HS-5 (cell line): Measurements from ENCODE around the gene SORCS1.

ENCODE experiments used
- DNase-seq: peaks from one replicate; pipeline ENCODE4 v3.0.0-alpha.2; 2012; ENCODE audit warnings: low read depth

Gene SORCS1

DNA sequence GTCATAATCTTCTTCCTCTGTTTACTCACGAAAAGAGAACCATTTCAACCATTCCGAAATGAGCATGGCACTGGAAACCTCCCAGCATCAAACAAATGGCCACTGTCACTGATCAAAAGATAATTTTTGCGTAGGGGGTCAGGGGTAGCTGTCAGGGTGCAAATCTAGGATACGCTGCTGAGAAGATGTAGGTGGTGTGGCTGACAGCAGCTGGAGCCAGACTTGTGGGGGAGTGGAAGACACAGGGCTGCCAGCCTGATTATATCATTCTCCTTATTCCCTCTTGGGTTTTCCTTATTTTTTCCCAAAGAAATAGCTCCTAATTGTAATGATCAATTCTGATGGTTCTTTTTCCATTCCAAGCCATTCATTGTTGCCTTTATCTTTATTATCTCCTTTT, 266.1 kb downstream of the SORCS1 start:
- DNase-seq: no peak

DNA sequence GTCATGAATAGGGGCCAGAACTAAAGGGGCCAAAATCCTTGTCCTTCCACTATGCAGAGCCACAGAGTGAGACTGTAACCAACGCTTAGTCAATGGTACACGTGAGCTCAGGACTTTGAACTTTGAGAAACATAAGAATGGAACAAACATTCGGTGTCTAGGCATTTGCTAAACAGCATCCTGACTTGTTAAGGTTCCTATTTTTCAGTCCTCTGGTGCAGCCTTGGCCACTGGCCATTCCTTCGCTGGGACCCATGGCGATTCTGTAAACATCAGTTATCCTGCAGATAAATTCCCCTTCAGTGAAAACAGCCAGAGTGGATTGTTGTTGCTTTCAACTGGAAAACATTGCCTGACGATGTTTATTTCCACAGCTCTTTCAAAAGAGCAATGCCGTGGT, 266.8 kb downstream of the SORCS1 start:
- no peak for DNase-seq

DNA sequence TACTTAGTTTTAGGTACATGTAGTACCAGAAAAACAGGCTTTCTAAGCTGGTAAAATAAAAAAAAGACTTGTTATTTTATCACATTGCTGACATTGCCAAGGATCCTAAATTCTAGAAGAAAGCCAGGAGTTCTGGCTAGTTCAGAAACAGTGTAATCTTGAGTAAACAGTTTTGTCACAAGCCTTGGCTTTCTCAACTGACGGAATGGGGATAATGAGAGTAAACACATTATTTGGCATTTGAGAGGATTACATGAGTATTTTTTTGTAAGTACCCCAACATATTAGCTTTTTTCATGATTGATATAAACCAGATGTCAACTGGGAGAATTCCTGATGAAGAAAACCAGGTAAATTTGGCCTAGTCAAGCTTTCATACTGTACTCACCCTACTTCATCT, 269.8 kb downstream of the SORCS1 start:
- no peak for DNase-seq

DNA sequence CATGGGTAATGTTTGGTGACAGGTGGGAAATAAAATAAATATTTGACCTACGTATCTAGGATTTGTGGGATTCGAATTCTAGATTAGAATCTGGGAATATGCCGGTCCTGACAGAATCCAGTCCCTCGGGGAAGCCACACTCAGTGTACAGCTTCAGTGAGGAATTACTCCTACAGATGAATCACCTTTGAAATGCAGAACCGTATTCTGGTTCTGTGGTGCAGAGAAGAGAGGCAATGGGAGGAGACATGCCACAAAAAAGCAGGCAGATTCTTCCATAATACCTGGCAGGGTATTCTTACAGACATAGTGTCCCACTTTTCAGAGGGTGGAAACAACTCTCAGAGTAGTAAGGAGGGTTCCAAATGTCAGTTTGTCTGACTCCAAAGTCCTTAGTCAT, 286.9 kb downstream of the SORCS1 start:
- DNase-seq: no peak

DNA sequence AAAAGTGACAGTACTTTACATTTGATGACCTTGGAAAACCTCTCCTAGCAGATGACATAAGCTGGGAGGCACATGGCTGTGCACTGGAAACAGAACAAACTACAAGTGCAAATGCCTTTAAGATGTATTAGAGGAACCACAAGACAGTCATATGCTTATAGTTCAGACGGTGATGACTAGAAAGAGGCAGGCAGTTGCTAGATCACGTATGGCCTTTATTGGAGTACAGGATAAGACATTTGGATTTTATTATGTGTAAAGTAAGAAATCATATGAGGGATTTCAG, 290.0 kb downstream of the SORCS1 start:
- DNase-seq: no peak

DNA sequence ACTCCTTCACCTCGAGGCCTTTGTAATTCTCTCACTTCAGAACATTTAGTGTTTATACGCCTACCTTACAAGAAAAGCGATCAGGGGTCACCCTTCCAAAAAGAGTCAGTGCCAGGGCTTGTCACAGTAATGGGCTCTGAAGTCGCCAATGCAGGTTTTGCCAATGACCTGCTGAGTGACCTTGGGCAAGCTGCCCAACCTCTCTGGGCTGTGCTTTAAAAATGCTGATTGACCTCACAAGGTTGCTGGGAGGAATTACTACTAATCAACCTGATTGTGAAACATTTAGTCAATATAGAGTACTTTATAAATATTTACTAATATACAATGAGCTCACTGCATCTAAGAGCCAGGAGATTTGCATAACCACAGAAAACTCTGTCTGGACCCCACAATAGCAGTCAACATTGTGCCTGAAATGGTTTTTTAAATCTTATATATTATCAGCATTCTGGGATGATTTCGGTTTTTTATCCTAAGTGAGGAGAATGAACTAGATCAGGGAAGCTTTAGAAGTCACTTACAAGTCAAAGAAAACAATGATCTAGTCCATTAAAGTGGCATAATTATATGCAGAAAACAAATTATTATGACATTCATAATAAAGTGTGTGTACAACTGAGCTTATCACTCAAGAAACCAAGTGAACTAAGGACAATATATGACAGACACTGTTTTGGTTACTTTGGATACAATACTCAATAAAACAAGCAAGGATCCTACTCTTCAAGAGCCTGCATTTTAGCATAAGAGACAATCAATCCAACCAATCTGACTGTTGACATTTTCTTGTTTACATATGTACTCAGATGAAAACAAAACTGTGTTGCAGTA, 290.5 kb downstream of the SORCS1 start:
- no peak for DNase-seq

DNA sequence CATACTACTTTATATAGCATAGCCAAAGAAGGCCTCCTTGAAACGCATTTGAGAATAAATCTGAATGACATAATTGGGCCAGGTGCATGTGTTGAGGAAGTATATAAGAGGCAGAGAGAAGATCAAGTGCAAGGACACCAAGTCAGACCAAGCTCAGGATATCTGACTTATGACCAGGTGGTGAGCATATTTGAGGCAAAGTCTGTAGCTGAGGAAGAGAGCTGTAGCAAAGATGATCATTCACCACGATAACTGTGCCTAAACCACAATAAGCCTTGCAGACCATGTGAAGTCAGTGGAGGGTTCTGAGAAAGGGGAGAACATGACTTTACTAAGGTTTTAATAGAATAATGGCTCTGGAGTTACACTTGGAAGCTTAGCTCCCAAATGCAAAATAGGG, 292.3 kb downstream of the SORCS1 start:
- DNase-seq: no peak

DNA sequence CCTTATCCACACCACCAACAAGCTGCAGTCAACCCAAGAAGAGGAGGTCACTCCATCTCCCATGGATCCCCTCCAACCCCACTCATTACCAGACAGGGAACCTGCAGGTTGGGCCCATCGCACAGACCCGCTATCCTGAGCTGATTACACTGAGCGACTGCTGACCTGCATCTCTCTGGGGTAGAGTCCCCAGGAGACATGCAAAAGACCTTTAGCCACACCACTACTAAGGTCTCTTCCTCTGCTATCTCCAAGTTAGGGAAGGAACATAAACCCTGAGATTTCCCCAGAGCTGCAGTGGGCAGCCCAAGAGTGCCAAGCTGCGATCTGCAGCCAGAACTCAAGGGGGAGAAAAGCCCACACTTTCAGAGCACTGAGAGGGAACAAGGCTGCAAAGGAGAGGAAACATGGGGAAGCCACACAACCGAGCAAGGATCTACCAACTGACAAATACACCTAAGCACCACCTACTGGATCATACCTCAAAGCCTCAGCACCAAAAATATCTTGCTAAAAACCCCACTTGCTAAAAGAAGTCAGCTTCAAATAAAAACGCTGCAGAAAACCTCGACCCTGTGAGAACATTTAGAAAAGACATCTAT, 298.2 kb downstream of the SORCS1 start:
- no peak for DNase-seq

DNA sequence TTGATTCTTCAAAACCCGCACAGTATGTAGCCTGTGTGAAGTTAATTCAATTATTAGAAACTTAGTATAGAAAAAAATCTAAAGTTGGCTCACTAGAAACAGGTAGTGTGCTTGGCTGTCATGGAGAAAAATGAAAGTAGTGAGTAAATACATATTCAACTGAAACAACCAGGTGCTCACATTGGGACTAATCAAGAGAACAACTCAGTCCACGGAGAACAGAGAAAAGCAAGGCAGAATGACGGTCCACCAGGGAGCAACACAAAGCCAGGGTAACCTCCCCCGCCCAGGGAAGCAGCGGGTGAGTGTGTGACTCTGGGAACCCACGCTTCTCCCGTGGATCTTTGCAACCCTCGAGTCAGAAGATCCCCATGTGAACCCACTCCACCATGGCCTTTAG, 300.5 kb downstream of the SORCS1 start:
- DNase-seq: no peak

DNA sequence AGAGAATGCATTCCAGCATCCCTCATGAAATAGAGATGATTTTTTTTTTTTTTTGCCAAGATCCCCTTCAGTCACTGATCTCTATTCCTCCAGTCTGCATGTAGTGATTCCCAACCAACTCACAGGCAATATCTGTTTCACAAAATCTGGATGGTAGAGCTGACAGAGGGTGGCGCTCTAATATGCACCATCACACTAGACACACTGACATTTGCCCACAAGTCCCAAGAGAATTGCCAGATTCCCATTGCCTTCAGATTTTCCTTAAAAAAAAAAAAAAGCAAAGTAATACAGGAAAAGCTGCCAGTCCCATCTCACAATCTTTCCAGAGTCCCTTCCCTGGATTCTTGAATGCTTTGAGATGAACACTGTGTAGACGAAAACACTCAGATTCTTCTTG, 301.0 kb downstream of the SORCS1 start:
- no peak for DNase-seq

DNA sequence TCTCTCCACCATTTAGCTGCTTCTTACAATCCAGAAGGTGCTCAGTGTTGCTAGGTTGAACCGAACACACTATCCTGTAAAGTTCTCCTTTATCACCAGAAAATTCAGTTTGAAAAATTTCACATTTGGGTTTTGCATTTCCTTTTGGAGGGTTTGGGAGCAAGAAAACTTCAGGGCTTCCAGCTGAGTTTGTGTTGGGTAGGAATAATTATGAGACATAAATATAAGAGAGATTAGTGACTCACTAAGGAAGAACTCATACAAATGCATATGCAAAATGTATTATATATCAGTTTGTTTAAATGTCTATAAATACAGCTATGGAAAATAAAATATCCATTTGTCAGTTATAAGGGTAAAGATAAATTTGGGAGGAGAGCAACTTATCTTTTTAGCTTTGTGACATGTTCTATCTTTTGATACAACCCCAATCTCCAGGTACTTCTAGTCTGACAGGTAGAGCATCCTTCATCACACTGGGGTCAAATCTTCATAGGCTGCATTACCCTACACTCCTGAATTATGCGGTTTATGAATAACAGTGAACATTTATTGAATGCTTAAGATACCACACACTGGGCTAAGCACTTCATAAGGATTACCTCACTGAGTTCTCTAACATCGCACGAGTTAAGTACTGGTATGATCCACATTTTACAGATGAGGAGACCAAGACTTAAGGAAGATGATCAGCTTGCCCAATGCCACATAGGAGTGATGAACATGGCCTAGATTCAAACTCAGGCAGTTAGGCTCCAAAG, 304.4 kb downstream of the SORCS1 start:
- DNase-seq: no peak

DNA sequence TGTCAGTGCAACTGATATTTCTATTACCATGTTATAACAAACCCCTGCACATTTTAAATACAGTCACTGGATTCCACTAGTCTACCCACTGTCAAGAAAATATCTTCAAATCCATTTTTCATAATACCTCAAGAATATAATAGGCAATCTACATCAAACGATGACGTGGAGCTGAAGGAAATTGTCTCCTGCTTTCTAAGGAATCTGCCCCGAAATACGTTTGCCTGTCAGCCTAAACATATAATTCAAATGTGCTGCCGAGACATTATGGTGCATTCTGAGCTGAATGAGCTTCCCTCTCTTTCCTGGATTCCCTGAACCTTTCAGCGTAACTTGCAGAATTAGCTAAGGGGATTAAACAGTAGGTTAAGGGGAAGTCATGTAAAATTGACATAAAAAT, 306.8 kb downstream of the SORCS1 start:
- no peak for DNase-seq

DNA sequence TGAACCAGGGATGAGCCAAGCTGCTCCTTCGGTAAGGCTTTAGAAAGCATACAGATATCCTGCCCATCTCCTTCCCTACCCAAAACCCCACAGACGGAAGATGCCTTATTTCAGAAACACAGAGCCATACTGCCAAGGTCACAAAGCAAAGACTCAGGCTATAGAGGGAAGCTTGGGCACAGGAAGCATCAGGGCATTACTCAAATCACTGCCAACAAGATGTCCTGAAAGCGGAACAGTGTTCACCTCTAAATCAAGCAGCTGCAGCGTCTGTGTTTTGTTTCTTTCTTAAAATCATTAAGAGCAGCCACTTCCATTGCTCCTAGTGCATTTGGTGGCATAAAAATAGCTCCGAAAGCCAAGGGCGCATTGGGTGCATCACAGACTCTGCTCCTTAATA, 307.3 kb downstream of the SORCS1 start:
- DNase-seq: no peak

DNA sequence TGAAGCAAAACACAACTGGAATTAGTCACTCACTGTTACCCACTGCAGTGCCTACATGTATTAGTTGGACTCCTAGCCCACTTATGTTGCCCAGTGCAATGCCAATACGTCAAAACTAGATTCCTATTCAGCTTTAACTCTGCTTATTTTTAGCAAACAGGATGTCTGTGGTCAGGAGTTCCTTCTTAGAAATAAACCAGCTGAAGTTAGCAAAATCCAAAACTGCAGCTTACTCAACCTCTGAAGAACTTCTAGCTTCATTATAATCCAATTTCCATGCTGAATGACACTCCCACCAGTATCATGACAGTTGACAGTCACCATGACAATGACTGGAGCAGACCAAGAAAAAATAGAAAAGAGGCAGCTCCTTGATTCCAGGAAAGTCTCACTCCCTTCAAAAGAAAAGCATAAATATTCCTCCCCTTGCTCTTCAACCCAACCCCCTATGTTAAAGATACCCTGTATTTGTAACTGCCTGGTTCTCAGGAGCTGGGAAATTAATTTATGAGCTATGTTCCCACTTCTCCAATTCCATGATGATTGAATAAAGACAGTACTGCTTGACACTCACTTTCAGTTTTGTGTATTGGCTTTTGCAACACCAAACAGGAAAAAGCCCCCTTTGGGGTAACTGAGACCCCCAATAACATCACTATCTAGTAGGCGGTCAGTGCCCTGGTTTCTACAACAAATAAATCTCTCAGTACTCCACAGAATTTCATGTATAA, 327.4 kb downstream of the SORCS1 start:
- DNase-seq: no peak

DNA sequence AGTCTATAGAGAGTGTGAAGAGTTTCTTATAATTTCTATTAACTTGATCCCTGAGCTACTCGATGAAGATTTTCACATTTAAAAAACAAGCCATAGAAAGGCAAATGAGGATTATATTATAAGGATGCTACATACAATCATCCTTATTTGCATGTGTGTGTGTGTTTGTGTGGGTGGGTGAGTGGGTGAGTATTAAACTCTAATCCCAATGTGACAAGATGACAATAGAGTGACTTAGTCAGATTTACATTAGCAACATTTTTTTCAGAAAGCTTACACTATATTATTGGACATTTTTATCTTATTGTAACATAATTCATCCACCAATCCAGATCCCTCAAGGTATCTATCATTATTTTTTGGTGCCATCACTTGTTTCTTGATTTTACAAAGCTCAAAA, 331.7 kb downstream of the SORCS1 start:
- DNase-seq: no peak

DNA sequence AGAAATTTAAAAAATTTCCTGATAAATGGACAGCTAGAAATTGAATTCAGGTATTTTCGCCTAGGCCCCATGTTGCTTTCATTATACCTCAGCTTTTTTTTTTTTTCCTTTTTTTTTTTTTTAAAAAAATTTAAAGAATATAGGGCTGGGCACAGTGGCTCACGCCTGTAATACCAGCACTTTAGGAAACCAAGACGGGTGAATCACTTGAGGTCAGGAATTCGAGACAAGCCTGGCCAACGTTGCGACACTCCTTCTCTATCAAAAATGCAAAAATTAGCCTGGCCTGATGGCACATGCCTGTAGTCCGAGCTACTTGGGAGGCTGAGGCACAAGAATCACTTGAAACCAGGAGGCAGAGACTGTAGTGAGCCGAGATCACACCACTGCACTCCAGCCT, 334.0 kb downstream of the SORCS1 start:
- DNase-seq: no peak

DNA sequence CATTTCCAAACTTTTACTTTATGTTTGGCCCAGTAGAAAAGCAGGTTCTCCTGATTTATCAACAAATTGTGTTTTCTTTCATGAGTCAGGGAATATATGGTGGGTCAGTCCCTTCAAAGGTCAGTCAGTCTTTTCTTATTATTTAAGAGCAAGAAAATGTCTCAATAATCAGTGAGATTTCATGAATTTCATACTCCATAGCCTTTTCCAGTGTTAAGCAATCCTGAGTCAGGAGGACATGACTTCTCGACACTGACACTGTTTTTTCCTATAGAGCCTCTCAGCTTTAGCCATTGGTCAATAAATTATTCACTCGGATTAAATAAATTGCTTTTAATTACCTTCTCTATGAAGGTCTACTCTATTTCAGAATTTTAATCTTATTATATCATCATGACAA, 334.5 kb downstream of the SORCS1 start:
- DNase-seq: no peak

DNA sequence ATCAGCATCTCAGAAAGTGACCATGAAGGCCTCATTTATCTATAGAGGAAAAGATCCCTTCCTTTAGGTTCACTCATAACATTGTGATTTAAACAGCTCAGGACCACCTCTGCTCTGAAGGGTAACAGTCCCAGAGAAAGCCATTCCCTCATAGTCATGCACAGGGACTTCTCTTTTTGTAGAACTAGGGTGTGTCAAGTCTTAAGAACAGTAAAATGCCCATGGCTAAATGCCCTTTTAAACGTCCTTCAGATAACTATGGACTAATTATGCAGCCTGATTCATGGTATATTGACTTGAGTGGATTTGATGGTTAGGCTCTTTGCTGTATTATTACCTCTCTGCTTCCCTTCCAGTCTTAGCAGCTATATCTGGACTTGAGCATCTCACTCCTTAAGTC, 337.8 kb downstream of the SORCS1 start:
- no peak for DNase-seq

DNA sequence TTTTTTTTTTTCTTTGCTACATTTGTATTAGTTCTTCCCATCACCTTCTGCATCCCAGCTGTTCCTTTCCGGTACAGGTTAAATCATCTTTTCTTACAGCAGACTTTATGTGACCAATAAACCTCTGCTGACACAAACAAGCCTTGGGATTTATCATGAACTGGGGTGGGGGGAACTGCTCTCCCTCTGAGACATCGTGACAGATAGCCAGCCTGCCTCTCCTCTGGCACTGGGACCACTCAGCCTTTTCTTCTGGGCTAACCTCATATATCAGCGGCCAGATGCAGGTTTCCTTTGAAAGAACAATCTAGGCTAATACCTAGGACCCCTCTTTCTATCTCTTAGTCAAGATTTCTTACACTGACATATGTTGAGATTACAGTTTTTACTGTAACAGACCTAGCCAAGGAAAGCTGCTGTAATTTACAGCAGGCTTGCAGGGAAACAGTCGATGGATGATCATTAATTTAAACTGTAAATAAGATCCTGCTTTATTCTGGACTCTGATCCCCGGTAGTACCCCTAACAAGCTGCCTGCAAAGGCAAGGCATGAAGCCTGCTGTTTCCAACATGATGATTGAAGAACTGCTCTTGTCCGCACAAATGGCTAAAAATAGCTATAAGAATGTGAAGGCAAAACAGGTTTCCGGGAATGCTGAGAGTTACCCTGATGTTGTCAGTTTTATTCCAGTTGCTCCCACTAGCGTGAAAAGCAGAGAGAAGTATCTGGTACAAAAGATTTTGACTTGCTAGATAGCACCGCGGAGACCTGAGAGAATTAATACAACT, 338.7 kb downstream of the SORCS1 start:
- DNase-seq: no peak

DNA sequence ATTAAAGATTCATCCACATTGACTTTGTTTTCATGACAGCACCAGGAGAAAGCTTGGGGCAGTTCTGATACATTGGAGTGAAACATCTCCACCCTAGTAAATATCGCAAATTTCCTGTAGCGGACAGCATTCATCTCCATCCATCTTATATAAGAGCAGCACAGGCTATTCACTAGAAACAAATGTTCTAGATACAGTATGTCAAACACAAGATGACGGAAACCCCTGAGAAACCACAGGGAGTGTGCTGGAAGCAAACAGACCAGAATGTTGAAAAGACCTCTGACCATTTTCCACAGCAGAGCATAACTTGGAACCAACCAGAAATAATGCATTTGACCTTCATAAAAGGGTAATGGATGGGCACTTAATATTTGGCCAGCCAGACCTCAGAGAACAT, 343.9 kb downstream of the SORCS1 start:
- no peak for DNase-seq

DNA sequence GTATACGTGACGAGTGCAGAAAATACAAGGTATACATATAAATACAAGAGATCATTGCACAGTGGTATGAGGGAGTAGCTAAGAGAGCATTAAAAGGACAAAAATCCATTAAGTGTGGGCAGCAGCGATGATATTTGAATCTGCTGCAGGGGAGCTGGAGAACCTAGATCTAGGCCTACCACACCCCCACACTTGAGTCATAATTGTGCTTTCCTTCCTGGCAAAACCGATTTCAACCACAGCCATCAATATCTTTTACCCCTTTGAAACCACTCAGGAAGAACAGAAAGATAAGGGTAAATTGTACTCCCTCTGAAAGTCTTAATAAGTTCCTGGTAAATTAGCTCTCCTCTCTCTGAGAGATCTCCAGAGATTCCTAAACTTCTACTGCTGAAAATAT, 345.0 kb downstream of the SORCS1 start:
- no peak for DNase-seq
